Coronary artery (tissue), 2 donors: ENCODE results near the gene KDM3B.

Experiments
- DNase-seq: peaks from one replicate; pipeline ENCODE4 v3.0.0-alpha.2; 2017; ENCODE audit warnings: low spot score
- H3K27ac ChIP-seq, 2 donors: fragments of 200-600 bp; sonication (generic); one replicate each; pipeline ENCODE4 v1.5.1; 2016 to 2019
- H3K4me3 ChIP-seq: fragments of 200-600 bp; sonication (generic); 2 replicates; pipeline ENCODE4 v1.5.1; 2016; ENCODE audit warnings: mild to moderate bottlenecking, moderate library complexity
- CTCF ChIP-seq: fragments of 200-600 bp; sonication (generic); IDR thresholded peaks from one replicate; pipeline ENCODE4 v1.5.1; 2019; ENCODE audit warnings: antibody characterized with exemption

KDM3B gene

GRCh38 chr5:138339464-138339863, 13.0 kb upstream of the KDM3B start:
- peak overlapping the region; percentile 93 to 98 for H3K27ac ChIP-seq
- peak overlapping the region; percentile 86 for H3K4me3 ChIP-seq
- TF ChIP-seq CTCF: no peak
- no peak for DNase-seq

- no peak for DNase-seq
- peak overlapping the region; percentile 86 for H3K4me3 ChIP-seq
- no peak overlapping the region for H3K27ac ChIP-seq
- no peak for TF ChIP-seq CTCF
These were observed 12.5 kb upstream of the KDM3B start for GRCh38 chr5:138340008-138340407.

GRCh38 chr5:138344887-138345622, 7.4 kb upstream of the KDM3B start:
- no peak for DNase-seq
- TF ChIP-seq CTCF: no peak
- no peak overlapping the region for H3K27ac ChIP-seq
- H3K4me3 ChIP-seq: no peak overlapping the region

GRCh38 chr5:138346889-138347288, 5.6 kb upstream of the KDM3B start:
- DNase-seq: no peak
- TF ChIP-seq CTCF: no peak
- H3K27ac ChIP-seq: no peak overlapping the region
- H3K4me3 ChIP-seq: no peak overlapping the region

- no peak for TF ChIP-seq CTCF
- H3K27ac ChIP-seq: peak overlapping the region; percentile 27 to 55
- no peak overlapping the region for H3K4me3 ChIP-seq
- no peak for DNase-seq
These were observed 2.5 kb upstream of the KDM3B start for GRCh38 chr5:138349852-138350562.

GRCh38 chr5:138350563-138350890, 2.0 kb upstream of the KDM3B start:
- peak overlapping the region; percentile 27 to 55 for H3K27ac ChIP-seq

More at GRCh38 chr5:138350563-138350890, 2.0 kb upstream of the KDM3B start:
- H3K4me3 ChIP-seq: no peak overlapping the region
- DNase-seq: no peak
- no peak for TF ChIP-seq CTCF
